GM12891 (cell line): ENCODE data around the gene MAGI3.

Experiments used
- DNase-seq: peaks from one replicate; pipeline ENCODE4 v3.0.0; 2011; ENCODE audit warnings: low spot score; ENCODE audit not compliant: insufficient read length
- FAIRE-seq: peaks from 2 replicates; lab custom pipeline; 2011; peaks lifted over from hg19 to GRCh38; lab: Jason Lieb, UNC
- PAX5 ChIP-seq: IDR thresholded peaks from 2 replicates; pipeline ENCODE4 v1.6.1; 2011; ENCODE audit warnings: low read length, moderate library complexity, mild to moderate bottlenecking; ENCODE audit not compliant: insufficient read depth, severe bottlenecking
- POLR2A ChIP-seq: IDR thresholded peaks from 2 replicates; pipeline ENCODE4 v1.6.1; 2011; ENCODE audit warnings: low read depth, low read length, control low read depth
- POLR2AphosphoS5 ChIP-seq: IDR thresholded peaks from 2 replicates; pipeline ENCODE4 v1.6.1; 2011; ENCODE audit warnings: low read depth, low read length, control low read depth
- POU2F2 ChIP-seq: IDR thresholded peaks from 2 replicates; pipeline ENCODE4 v1.6.1; 2011; ENCODE audit warnings: low read depth, mild to moderate bottlenecking, control low read depth, low read length, moderate library complexity
- SPI1 ChIP-seq: IDR thresholded peaks from 2 replicates; pipeline ENCODE4 v1.6.1; 2011; ENCODE audit warnings: low read depth, low read length, control low read depth
- TAF1 ChIP-seq: IDR thresholded peaks from 2 replicates; pipeline ENCODE4 v1.6.1; 2011; ENCODE audit warnings: low read depth, low read length, control low read depth

The MAGI3 gene

DNA sequence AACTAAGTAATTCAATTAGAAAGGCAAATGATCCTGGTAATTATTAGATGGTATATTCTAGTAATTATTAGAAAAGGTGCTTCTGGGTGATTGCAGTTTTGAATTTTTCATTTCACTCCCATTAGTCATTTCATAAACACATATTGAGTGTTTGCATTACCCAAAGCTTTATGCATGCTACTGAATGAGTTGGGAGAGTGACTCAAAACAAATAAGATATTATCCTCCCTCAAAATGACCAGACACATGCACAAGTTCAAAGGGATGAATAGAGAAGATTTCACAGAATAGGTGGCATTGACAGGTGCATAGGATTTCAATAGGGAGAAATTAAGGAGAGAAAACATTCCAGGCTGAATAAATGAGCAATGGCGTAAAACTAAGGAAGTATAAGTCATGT is 284.3 kb downstream of the MAGI3 start:
- TF ChIP-seq POLR2AphosphoS5 (no peak), POLR2A (no peak), TAF1 (no peak), POU2F2 (no peak), PAX5 (no peak), SPI1 (no peak)
- DNase-seq (no peak), FAIRE-seq (no peak)

- peak; percentile 28 for FAIRE-seq
- TF ChIP-seq POLR2A: no peak
- TF ChIP-seq SPI1: no peak
- TF ChIP-seq POLR2AphosphoS5: no peak
- TF ChIP-seq PAX5: no peak
- TF ChIP-seq POU2F2: no peak
- TF ChIP-seq TAF1: no peak
- DNase-seq: no peak
Observed at GRCh38 chr1:113675302-113675701, 285.0 kb downstream of the MAGI3 start.

DNA sequence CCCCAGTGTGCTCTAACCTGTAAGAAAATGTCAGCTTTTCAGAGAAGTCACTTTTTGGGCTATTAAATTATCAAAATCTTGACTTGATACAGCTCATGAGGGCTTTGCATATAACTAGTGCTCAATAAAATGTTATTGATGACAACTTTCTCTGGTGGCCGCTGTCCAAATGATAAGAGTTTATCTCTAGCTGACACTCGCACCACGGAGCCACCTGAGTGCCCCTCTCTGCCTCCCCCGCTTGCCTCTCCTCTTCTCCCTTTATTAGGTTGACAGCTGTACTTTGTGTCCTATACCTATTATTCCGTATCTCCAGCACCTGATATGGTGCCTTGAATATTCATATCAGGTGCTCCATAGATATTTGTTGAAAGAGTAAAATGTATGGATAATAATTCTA is 286.2 kb downstream of the MAGI3 start:
- FAIRE-seq: no peak
- TF ChIP-seq PAX5 (no peak), POU2F2 (no peak), SPI1 (no peak), POLR2AphosphoS5 (no peak), POLR2A (no peak), TAF1 (no peak)
- DNase-seq: no peak

- DNase-seq: peak; percentile 15
- TF ChIP-seq POLR2A (no peak), PAX5 (no peak), POLR2AphosphoS5 (no peak), SPI1 (no peak), POU2F2 (no peak), TAF1 (no peak)
- no peak for FAIRE-seq
Observed at GRCh38 chr1:113677250-113678158, 287.2 kb downstream of the MAGI3 start.

GRCh38 chr1:113678159-113678469 is 287.8 kb downstream of the MAGI3 start:
- FAIRE-seq: no peak
- no peak for DNase-seq
- no peak for TF ChIP-seq SPI1
- no peak for TF ChIP-seq PAX5
- TF ChIP-seq POLR2AphosphoS5: no peak
- no peak for TF ChIP-seq POU2F2
- TF ChIP-seq TAF1: no peak
- no peak for TF ChIP-seq POLR2A

DNA sequence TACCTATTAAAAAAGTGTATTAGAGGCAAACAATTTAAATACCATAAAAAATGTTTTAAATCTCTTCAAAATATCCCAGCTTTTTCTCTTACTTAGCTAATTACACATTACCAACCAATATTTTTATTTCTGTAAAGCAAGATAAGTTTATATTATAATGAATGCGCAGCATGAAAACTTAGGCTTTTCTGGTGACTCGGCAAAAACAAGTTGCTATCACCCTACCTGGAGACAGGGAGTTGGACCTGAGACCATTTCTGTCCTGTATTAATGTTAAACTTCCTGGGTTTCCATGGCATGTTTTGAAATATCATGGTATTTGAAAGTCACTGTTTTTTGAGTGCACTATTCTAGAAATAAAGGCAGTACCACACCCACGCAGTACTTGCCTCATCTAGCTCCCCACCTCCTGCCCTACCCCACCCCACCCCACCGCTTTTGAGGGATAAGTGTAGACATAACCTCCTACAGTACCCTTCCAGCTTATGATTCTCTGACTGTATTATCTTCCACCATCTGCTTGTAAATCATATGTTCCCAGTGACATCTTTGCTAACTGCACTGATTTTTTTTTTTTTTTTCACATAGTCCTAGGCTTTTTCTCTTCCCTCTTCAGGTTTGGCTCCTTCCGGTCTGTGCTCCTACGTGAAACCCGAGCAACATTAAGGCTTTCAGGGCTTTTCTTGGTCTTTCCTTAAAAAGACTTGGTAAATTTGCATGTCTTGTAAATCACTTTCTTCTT is 291.5 kb downstream of the MAGI3 start:
- TF ChIP-seq PAX5 (no peak), POU2F2 (no peak), TAF1 (no peak), POLR2A (no peak), SPI1 (no peak), POLR2AphosphoS5 (no peak)
- no peak for FAIRE-seq
- no peak for DNase-seq

GRCh38 chr1:113683384-113684152 is 293.3 kb downstream of the MAGI3 start:
- TF ChIP-seq SPI1: no peak
- no peak for TF ChIP-seq TAF1
- no peak for TF ChIP-seq POLR2AphosphoS5
- no peak for TF ChIP-seq POU2F2
- TF ChIP-seq POLR2A: no peak
- no peak for TF ChIP-seq PAX5
- DNase-seq (no peak), FAIRE-seq (no peak)

DNA sequence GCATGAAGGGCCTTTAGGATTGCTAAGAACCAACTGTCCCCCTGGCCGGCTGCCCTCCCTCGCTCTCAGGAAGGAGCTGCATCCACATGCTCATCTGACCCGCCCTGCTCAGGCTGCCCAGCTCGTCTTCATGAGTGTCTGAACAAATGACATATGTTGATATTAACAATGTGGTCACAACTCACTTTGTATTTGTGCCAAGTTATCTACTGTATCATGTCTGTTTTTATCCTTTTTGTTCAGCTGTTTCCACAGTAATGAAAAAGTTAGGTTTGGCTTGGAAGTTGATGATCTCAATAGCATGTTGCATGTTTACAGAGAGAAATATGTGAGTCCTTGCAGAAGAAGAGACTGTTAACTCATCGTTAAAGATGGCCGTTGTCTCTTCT is 293.8 kb downstream of the MAGI3 start:
- DNase-seq: no peak
- FAIRE-seq: no peak

More for the DNA sequence above, 293.8 kb downstream of the MAGI3 start:
- TF ChIP-seq PAX5 (no peak), POU2F2 (no peak), TAF1 (no peak), POLR2AphosphoS5 (no peak), SPI1 (no peak), POLR2A (no peak)
